PFSK-1 (cell line): ENCODE measurements around the gene PTPRJ.

Experiments used
- FOXP2 ChIP-seq: optimal IDR thresholded peaks from 2 replicates; pipeline ENCODE3; 2011; ENCODE audit warnings: borderline replicate concordance, control low read depth, inconsistent platforms; ENCODE audit not compliant: insufficient read depth; ENCODE audit errors: extremely low read length, extremely low read depth
- POLR2AphosphoS5 ChIP-seq: IDR thresholded peaks from 2 replicates; pipeline ENCODE4 v1.6.1; 2012; ENCODE audit warnings: low read depth, mild to moderate bottlenecking, control low read depth, low read length, moderate library complexity
- SIN3A ChIP-seq: IDR thresholded peaks from 2 replicates; pipeline ENCODE4 v1.6.1; 2012; ENCODE audit warnings: mild to moderate bottlenecking, low read length, moderate library complexity, borderline replicate concordance; ENCODE audit not compliant: insufficient read depth
- TAF1 ChIP-seq: IDR thresholded peaks from 2 replicates; pipeline ENCODE4 v1.6.1; 2012; ENCODE audit warnings: low read length, control low read depth, borderline replicate concordance; ENCODE audit not compliant: insufficient read depth
- TF ChIP-seq, protein P1 (sequence below), 2 experiments: IDR thresholded peaks; 2 replicates each; pipeline versions ENCODE4 v1.6.1 to v1.8.0; 2011 to 2012; ENCODE audit warnings: low read depth in 2 of 2, low read length in 2 of 2, control low read depth in 1 of 2, inconsistent platforms in 1 of 2, mild to moderate bottlenecking in 1 of 2, moderate library complexity in 1 of 2; ENCODE audit not compliant: insufficient read depth in 1 of 2

Gene PTPRJ

DNA sequence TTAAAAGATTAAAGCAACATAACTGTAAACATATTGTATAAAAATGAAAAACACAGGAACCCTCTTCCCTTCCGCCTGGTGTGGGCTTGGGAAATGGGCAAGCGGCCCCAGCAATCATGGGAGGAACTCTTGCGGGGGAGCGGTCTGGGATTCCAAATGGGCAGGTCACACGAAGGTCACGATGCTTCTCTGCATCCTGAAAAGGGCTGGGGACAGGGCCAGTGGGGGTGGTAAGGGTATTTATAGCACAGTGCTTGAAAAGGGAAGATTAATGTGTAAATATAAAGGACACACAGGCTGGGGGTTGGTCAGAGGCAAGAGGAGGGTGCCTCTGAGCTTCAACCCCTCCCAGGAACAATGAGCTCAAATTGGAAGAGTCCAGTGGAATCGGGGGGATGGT is 189.4 kb downstream of the PTPRJ start:
- TF ChIP-seq FOXP2 (no peak), TAF1 (no peak)
- TF ChIP-seq, protein P1, sequence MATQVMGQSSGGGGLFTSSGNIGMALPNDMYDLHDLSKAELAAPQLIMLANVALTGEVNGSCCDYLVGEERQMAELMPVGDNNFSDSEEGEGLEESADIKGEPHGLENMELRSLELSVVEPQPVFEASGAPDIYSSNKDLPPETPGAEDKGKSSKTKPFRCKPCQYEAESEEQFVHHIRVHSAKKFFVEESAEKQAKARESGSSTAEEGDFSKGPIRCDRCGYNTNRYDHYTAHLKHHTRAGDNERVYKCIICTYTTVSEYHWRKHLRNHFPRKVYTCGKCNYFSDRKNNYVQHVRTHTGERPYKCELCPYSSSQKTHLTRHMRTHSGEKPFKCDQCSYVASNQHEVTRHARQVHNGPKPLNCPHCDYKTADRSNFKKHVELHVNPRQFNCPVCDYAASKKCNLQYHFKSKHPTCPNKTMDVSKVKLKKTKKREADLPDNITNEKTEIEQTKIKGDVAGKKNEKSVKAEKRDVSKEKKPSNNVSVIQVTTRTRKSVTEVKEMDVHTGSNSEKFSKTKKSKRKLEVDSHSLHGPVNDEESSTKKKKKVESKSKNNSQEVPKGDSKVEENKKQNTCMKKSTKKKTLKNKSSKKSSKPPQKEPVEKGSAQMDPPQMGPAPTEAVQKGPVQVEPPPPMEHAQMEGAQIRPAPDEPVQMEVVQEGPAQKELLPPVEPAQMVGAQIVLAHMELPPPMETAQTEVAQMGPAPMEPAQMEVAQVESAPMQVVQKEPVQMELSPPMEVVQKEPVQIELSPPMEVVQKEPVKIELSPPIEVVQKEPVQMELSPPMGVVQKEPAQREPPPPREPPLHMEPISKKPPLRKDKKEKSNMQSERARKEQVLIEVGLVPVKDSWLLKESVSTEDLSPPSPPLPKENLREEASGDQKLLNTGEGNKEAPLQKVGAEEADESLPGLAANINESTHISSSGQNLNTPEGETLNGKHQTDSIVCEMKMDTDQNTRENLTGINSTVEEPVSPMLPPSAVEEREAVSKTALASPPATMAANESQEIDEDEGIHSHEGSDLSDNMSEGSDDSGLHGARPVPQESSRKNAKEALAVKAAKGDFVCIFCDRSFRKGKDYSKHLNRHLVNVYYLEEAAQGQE (IDR thresholded peaks at IDR 0.05; ENCODE audit: insufficient read depth in 1 of 2, low read depth in 2 of 2, low read length in 2 of 2), result no peak

DNA sequence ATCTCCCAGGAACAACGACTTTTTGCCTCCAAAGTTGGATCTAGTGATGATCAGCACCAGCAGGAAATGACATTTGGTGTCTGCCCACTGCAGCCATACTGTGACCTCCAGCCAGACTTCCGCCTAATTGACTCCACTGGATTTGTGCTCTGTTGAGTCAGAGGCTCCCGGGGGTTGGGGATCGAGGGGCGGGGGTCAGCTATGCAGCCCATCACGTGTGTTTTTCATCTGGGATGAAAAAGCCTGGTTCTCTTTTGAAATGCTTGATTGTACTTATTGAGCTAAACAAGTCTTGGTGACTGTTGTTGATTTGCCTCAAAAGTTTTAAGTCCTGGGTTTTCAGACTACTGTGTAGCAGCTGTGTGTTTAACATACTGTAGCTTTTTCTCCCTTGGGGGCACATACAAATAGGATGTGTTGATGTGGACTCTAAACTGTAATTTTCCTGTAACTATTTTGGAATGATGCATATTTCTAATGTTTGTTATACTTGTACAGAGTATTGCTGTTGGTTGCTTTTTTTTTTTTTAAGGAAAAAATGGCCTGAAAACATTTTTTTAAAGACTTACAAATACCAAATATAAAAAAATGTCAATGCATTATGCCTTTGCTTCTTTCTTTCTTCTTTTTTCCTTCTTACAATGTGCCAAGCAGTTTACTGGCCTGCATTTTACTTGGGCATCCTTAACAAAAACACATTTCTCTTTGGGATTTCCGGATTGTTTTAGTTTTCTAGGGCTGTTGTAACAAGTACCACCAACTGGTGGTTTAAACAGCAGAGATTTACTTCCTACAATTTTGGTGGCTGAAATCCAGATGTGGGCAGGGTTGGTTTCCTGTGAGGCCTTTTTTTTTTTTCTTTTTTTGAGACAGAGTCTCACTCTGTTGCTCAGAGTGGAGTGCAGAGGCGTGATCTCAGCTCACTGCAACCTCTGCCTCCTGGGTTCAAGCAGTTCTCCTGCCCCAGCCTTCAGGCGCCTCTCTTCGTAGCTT is 190.2 kb downstream of the PTPRJ start:
- TF ChIP-seq POLR2AphosphoS5, result no peak
- no peak for TF ChIP-seq FOXP2
- no peak for TF ChIP-seq SIN3A
- no peak for TF ChIP-seq TAF1
- TF ChIP-seq, protein P1 (IDR thresholded peaks at IDR 0.05; ENCODE audit: insufficient read depth in 1 of 2, low read depth in 2 of 2, low read length in 2 of 2), result no peak

DNA sequence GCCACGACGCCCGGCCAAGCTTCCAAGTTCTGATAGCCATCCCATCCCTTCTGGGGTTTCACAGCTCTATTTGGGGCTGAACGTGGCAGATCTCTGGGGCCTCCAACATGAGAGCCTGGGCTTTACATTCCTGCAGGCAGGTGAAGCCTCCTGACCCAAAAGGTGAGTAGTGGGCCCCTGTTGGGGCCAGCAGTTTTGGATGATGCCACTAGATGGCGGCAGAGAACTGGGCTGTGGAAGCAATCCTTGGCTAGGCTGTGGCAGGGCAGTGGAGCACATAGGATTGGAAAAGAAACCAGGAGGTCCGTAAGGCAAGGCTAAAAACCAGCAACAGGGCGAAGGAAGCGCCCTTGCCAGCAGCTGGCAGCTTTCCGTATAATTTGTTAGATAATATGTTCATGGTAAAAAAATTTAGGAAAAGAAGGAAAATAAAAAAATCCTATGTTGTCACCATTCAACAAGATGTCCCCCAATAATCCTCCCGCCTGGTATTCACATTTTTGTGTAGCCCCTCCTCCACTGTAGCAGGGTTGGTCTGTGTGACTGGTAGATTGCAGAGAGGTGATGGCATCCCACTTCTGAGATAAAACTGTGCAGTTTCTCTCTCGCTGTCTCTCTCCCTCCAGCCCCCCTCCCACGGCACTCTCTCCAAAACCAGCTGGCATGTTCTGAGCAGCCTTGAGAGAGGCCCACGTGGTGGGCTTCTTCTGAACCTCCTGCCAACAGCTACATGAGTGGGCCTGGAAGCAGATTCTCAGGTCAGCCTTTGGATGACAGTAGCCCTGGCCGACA is 192.7 kb downstream of the PTPRJ start:
- no peak for TF ChIP-seq POLR2AphosphoS5
- TF ChIP-seq FOXP2, result no peak
- TF ChIP-seq TAF1, result no peak
- TF ChIP-seq, protein P1 (IDR thresholded peaks at IDR 0.05; ENCODE audit: insufficient read depth in 1 of 2, low read depth in 2 of 2, low read length in 2 of 2), result no peak
- no peak for TF ChIP-seq SIN3A

DNA sequence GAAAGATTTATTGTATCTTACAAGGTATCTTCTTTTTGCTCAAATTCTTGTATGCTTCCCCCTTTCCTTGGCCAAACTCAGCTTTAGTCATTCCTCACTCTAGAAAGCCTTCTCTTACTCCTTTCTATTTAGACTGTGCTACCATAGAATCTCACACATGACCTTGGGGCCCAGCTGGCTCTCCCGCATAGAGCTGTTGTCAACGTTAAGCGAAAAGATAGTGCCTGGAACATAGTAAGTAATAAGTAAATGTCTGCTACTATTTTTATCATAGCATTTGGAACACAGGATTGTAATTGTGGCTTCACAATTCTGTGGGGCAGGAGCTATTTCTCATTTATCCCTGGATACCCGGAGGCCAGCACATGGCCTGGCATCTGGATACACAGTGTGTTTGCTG is 197.3 kb downstream of the PTPRJ start:
- TF ChIP-seq, protein P1 (IDR thresholded peaks at IDR 0.05; ENCODE audit: insufficient read depth in 1 of 2, low read depth in 2 of 2, low read length in 2 of 2), result no peak
- TF ChIP-seq SIN3A, result no peak
- no peak for TF ChIP-seq FOXP2
- TF ChIP-seq POLR2AphosphoS5, result no peak
- no peak for TF ChIP-seq TAF1
